Measurements from ENCODE around the gene UBE2I.

The UBE2I gene

DNA sequence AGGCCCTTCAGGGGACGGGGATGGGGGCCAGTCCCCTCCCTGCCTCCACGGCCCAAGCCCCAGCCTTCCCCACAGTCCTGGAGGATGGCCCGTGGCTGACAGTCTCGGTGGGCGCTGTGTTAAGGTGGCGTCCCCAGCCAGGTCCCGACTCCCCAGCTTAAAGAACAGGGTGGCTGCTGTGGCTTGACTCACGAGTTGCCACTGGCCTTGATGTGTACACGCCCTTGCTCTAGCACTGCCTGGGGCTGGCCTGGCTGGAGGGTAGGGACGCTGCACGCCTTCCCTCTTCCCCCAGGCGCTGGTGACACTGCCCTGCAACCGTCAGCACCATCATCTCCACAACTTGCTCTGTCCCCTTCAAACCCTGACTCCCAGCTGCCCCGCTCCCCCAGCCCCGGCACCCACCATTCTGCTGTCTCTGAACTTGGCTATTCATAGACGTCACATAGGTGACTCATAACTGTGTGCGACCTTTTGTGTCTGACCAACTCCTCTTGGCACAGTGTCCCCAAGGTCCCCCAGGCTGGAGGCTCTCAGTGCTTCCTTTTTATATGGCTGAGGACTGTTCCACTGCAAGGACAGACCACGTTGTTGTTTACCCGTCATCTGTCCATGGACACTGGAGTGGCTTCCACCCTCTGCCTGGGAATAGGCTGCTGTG is 48.6 kb downstream of the UBE2I start:
- DNase-seq (ENCODE audit: low read depth, low spot score) = no peak

DNA sequence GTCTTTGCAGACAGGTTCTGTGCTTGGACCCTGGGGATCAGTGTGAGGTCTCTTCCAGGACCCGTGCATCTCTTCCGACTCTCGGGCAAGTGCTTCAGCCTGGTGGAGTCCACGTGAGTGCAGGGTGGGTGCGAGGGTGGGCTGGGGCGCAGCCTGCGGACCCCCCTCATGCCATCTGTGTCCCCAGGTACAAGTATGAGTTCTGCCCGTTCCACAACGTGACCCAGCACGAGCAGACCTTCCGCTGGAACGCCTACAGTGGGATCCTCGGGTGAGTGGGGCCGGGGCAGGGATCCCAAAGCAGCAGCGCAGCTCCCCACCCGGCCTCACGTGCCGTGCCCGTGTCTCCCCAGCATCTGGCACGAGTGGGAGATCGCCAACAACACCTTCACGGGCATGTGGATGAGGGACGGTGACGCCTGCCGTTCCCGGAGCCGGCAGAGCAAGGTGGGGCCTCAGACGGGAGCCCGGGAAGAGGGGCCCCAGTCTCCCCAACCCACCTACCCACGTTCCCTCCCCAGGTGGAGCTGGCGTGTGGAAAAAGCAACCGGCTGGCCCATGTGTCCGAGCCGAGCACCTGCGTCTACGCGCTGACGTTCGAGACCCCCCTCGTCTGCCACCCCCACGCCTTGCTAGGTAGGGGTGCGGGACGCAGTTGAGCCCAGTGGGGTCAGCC is 52.4 kb downstream of the UBE2I start:
- DNase-seq (ENCODE audit: low read depth, low spot score) = no peak

DNA sequence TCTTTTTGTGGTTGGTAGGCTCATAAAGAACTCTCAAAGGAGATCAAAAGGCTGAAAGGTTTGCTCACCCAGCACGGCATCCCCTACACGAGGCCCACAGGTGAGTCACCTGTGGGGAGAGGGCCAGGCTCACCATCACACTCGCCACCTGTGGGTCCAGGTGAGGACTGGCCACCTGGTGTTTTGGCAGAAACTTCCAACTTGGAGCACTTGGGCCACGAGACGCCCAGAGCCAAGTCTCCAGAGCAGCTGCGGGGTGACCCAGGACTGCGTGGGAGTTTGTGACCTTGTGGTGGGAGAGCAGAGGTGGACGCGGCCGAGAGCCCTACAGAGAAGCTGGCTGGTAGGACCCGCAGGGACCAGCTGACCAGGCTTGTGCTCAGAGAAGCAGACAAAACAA is 53.4 kb downstream of the UBE2I start:
- DNase-seq (ENCODE audit: low read depth, low spot score) = no peak

DNA sequence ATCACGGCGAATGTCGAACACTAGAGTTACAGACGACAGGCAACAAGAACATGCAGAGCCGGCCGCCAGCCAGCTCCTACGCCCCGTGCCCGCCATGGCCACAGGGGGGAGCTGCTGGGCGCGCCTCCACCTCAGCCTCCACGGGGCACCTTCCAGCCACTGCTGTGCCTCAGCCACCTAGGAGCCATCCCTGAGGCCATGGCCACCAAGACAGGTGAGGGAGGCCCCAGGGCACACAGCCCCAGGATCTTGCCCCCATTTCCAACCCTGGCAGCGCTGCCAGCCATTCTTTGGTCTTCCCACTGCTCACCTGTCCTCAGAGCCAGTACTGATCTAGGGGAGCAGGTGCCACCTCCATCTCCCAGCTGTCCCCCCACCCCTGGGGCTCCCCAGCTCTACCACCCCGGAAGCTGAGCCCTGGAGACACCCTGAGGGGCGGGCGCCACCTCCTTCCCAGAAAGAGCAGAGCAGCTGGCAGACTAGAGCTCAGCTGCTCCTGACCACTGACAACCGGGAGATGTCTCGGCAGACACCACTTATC is 54.1 kb downstream of the UBE2I start:
- no peak for DNase-seq (ENCODE audit: low read depth, low spot score)

DNA sequence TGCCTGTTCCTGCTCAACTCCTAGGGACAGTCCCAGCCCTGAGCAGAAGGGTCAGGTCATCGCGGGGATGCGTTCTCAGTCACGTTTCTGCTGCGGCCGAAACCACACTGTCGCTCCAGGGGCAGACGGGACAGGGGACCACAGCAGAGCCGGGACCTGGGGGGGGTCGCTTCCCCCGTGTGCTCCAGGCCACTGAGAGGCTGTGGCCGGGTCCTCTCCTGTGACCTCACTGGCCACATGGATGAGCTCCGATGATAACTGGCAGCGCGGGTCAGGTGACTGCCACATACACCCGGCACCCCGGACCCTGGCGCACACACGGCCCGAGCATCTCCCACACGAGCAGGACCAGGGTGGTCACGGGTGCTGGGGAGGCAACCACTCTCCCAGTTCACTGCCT is 55.1 kb downstream of the UBE2I start:
- no peak for DNase-seq (ENCODE audit: low read depth, low spot score)

DNA sequence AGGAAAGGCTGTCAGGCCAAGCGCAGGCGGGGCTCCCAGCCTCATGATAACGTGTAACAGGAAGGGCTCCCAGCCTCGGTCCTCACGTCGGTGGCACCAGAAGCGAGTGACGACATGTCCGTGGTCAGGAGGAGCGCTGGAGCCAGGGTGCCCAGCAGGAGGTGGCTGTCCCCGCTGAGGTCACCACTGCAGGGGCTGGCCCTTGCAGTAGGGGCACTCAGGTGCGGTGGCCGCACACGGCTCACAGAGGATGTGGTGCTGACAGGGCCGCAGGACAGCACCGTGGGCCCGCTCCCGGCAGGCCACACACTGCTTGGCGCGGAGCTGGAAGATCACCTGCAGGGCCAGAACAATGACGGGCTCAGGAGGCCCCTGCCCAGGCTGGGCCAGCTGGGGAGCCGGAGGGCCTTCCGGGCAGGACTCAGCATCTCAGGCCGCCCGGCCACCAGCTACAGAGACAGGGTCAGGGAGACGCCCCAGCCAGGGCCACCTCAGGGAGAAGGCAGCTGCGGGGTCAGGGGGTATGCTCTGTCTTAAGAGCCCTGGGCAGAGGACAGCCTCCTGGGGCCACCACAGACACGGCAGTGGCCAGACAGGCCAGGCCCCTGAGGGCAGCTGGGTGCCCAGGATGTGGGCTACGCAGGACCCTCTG is 56.8 kb downstream of the UBE2I start:
- no peak for DNase-seq (ENCODE audit: low read depth, low spot score)

DNA sequence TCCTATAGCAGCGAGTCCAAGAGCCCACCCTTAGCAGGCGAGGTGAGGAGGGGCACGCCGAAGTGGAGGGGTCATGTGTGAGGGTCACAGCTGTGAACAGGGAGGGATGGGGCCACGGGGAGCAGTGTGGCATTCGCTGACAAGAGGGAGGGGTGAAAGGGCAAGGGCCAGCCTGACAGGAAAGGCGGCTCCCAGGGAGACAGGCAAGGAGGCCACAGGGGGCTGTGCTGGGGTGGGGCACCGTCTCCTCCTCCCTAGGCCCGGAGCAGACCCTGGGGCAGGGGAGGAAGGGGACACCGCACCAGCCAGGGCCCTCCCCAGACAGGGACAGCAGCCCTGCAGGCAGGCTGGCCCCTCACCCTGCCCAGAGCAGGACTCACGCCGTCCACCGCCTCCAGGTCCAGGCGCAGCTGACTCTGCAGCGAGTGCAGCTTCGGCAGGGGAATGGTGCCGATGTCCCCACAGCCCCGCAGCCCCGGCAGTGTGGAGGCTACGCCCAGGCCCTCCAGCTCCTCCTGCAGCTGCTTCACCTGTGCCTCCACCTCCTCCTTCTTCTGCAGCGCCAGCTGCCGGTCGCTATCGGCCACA is 57.4 kb downstream of the UBE2I start:
- DNase-seq (ENCODE audit: low read depth, low spot score) = no peak

DNA sequence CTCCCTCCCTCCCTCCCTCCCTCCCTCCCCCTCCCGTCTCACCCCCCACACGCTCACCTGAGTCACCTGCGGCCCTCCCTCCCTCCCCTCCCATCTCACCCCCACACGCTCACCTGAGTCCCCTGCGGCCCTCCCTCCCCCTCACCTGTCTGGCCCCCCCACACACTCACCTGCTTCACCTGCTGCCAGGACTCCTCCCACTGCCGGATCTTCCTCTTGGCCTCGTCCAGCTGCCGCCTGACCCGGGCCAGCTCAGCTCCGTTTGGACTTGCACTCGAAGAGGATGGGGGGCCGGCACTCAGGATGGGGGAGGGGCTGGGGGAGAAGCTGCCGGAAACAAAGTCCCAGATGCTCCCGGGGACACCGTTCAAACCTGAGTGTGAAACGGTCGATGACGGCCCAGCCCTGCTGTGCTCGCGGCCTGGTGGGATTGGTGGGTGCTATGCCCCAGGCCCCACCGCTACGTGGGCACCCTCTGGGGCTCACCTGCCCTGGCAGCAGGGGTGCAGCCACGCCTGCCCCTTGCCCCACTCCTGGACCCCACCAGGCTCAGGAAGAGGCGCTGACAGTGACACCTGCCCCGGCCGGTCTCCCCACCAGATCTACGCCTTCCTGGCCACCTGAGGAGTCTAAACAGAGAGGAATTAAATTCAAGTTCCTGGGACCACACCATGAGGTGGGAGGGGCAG is 58.2 kb downstream of the UBE2I start:
- DNase-seq (ENCODE audit: low read depth, low spot score) = no peak

DNA sequence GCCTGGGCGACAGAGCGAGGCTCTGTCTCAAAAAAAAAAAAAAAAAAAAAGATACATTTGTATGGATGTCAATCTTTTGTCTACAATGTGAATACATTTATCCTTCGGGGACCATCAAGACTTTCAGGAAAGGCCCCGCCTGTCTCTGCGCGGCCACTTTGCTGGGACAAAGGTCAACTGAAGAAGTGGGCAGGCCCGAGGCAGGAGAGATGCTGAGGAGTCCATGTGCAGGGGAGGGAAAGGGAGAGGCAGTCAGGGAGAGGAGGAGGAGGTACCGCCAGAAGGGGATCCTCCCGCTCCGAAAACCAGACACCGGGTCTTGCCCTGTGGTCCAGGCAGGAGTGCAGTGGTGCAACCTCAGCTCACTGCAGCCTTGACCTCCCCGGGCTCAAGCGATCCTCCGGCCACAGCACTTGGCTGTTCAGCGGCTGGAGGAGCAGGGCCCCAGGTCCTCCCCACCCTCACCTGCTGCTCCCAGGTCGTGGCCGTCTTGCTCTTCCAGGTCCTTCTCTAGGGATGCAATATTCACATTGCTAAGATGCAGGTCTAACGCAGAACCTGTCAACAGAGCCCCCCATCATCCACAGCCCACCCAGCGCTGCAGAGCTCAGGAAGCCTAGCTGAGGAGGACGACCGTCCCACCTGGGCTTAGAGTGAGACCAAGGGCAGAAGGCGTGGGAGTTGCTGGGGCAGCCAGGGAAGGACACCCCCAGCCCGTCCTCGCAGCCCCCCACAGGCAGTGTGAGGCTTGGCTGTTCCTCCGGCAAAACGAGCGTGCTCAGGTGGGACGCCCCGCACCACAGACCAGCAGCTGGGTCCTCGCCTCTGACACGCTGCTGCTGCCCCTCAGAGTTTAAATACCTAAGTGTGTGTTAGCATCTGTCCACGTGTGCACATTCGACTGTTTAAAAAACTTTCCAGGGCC is 61.9 kb downstream of the UBE2I start:
- no peak for DNase-seq (ENCODE audit: low read depth, low spot score)

DNA sequence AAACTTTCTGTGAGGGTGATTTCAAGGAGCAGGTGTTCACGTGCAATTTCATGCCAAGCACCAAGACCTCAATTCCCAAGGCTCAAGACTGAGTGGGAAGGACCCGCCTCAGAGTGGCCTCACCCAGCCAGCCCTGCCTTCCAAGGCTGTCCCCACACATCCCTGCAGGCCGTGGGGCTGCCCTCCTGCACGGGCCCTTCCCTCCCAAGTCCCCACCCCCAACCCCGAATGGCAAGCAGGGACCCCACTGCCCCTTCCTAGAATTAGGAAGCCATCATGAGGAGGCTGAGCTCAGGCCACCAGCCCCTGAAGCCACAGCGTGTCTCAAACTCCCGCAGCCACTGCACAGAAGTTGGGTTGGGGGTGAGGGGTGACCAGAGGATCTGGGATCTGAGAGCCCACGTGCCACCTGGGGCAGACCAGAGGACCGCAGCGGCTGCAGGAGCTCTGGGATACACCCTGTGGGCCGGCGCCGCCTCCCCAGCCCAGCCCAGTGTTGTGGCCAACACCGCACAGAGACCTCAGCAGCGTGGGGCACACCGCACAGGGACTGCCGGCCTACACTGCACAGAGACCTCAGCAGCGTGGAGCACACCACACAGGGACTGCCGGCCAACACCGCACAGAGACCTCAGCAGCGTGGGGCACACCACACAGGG is 63.0 kb downstream of the UBE2I start:
- no peak for DNase-seq (ENCODE audit: low read depth, low spot score)

DNA sequence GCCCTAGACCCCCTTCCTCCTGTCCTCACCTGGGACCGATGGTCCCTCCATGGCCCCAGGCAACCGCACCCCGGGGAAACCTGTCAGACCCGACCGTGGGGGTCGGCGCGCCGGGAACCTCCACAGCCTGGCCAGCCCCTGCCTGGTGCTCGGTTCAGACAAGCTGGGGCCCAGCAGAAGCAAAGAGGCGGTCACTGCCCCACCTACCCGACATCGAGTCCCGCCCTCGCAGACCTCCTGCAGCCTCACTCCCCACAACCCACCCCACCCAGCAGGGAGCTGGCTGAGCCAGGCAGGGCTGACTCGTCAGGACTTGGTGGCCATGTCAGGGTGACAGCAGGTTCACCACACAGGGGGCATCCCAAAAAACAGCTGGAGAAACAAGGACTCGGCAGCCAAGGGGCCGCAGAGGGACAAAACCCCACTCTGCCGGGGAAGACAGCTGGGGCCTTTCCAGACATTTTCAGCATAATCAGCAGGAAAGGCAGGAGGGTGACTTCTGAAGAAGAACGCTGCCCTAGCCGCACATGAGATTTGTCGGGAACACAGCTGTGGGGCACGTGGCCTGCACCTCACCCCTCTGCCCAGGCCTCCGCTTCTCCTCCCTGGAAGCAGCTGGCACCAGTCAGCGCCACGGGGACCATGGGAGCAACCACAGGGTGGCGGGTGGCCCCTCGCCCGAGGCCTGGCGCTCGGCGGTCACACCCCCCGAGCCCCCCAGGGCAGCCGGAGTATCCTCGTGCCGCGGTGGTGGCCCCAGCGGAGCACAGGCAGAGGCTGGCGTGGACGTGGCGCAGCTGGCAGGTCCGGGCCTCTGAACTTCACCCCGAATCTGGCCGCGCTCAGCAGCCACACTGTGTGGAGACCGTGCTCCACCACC is 65.2 kb downstream of the UBE2I start:
- DNase-seq (ENCODE audit: low read depth, low spot score) = no peak

DNA sequence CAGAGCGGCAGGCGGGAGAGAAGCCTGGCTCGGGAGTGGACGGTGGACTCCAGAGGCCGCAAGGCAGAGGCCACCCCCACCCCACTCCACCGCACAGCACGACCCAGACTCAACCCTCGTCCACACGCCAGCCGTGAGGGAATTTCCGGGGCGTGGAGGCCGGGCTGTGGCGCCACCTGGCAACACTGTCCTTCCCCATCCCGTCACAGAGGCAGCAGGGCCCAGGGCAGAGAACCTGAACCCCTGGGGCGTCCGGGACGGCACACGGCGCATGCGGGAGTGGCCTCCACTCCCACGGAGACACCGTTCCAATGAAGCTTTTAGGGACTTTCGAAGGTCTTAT is 65.8 kb downstream of the UBE2I start:
- DNase-seq (ENCODE audit: low read depth, low spot score) = no peak

DNA sequence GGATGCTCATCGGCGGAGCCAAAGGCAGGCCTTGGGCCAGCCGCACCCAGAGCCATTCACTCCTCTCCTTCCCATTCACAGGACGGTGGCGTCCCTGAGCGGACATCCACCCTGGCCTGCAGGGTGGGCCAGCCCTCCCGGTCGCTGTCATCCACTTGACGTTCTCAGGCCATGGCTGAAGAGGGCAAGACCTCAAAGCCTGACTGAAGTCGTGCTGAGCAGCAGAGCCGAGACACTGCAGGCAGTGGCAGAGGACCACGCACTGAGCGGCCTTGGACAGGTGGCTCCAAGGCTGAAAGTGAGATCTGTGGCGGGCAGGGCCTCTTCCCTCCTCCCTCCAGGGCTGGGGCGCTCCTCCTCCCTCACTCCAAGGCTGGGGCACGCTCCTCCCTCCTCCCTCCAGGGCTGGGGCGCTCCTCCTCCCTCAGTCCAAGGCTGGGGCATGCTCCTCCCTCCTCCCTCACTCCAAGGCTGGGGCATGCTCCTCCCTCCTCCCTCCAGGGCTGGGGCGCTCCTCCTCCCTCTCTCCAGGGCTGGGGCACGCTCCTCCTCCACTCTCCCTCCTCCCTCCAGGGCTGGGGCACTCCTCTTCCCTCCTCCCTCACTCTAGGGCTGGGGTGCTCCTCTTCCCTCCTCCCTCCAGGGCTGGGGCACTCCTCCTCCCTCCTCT is 66.4 kb downstream of the UBE2I start:
- no peak for DNase-seq (ENCODE audit: low read depth, low spot score)
